22Rv1 (cell line): Measurements from ENCODE around the gene MARF1.

Source experiments
- CTCF ChIP-seq: fragments of 450-650 bp; IDR thresholded peaks from 2 replicates; pipeline ENCODE4 v1.5.1; 2017; ENCODE audit warnings: mild to moderate bottlenecking
- ZFX ChIP-seq: fragments of 450-650 bp; IDR thresholded peaks from 2 replicates; pipeline ENCODE4 v1.6.1; 2017; ENCODE audit warnings: antibody characterized with exemption, borderline replicate concordance

GRCh38 chr16:15640966-15641365, 2.0 kb downstream of the MARF1 start:
- TF ChIP-seq CTCF = no peak
- TF ChIP-seq ZFX = no peak
